GM20000 (cell line): ENCODE results near the gene EHD2.
A peak's percentile ranks its signal among the peaks of the same experiment; 100 is the strongest.

Experiments
- DNase-seq: peaks from one replicate; pipeline ENCODE4 v3.0.0; 2012; ENCODE audit warnings: low spot score
- CTCF ChIP-seq: IDR thresholded peaks from 2 replicates; pipeline ENCODE4 v1.5.1; 2012; ENCODE audit warnings: mild to moderate bottlenecking, control low read depth; ENCODE audit errors: extremely low read depth, missing control alignments

The EHD2 gene

GRCh38 chr19:47693489-47693888, 19.7 kb upstream of the EHD2 start:
- DNase-seq: no peak
- no peak for TF ChIP-seq CTCF

DNA sequence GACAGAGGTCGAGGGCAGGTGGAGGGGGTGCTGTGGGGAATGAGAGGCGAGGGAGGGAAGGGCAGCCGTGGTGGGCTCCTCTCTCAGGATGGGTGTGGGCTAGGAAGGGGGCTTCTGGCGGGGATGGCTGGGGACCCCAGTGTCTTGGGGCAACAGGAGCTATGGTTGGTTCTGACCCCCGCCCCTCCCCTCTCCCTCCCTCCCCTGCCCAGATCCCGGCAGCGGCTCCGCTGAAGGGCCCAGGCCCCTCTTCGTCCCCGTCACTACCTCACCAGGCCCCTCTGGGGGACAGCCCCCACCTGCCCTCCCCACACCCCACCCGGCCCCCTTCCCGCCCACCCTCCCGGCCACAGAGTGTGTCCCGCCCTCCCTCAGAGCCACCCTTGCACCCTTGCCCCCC, 19.3 kb upstream of the EHD2 start:
- DNase-seq: no peak

GRCh38 chr19:47694466-47695273, 18.6 kb upstream of the EHD2 start:
- TF ChIP-seq CTCF: no peak
- no peak for DNase-seq

More for the DNA sequence above, 19.3 kb upstream of the EHD2 start:
- no peak for TF ChIP-seq CTCF

DNA sequence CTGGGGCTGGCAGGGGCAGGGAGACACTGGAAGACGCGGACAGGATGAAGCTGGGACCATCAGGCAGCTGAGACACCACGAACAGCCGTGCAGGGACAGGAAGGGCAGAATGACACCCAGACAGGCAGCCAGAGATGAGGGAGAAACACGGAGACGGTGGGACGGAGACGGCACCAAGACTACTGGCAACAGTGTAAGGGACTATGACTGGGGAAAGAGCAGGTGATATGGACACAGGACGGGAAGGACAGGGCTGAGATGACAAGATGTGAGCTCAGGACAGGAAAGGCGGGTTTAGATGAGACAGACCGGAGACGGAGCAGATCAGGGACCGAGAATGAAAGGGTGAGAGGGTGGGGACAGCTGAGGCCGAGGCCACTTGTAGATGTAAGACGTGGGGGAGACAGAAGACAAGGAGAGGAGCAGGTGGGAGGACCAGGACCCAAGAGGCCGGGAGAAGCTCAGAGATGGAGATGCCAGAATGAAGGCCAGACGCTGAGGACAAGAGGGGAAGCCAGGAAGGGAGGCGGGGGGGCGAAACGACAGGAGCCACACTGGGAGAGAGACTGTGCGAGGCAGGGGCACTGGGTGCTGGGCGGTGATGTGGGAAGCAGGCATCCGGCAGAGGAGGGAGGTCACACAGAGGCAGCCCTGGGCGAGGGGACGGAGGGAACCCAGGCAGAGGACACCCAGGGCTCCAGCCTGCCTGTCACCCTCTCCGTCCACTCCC, 17.5 kb upstream of the EHD2 start:
- DNase-seq: no peak
- no peak for TF ChIP-seq CTCF

DNA sequence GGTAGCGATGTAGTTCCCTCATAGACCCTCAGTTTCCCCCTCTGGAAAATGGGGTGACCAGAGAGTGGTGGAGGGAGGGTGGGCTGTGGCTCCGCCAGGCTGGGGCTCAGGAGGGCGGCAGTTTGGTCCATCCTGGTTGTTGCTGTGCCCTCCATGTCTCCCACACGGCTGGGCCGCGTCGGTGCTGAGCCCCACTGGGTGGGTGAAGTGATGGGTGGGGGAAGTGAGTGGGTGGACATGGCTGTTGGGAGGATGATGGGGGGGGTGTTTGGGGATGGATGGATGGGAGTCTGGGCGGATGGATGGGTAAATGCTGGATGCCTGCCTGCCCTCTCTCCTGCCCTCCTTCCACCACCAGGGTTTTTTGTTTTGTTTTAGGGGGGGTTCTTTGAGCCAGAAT, 16.6 kb upstream of the EHD2 start:
- no peak for TF ChIP-seq CTCF
- no peak for DNase-seq

DNA sequence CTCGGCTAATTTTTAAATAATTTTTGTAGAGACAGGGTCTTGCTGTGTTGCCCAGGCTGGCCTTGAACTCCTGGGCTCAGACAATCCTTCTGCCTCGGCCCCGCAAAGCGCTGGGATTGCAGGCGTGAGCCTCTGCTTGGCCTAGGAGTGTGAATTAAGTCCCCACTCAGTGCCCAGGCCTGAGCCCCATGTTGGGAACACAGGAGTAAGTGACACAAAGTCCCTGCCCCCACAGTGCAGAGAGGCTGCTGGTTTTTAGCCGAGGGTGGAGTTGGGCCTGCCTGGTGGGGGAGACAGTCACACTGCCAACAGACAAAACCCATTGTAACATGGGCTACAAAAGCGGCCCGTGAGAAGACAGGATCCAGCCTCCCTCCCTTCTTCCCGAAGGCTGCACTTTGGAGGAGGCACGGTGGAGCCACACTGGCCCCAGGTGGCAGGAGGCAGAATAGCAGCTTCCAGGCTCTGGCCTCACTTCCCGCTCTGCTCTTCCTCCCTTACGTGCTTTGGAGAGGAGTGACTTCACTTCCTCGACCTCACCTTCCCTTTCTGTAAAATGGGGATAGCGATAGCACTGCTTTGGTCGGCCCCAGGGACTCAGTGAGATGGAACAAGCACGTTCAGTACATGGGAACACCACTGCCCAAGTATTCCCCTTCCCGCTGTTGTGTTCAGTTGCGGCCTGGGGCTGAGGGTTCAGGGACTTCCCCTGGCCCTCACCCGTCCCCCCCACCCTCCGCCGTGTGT, 15.2 kb upstream of the EHD2 start:
- peak; percentile 90 for DNase-seq
- TF ChIP-seq CTCF: peak; percentile 99
